ENCODE data around the gene NPC1. TPM values are rescaled to one million over a fixed set of nuclear protein-coding genes. Genes with fewer than 3 reads are reported as not detected.

NPC1 gene
- total RNA-seq, 1 experiment from 2014 or later = 37.9 TPM

Other genes with a start within 250 kb of the NPC1 start
- 25.9 and 26.1 TPM in 2 replicates for gene RIOK3, start 133.2 kb downstream of the NPC1 start, total RNA-seq (2014; rRNA removed; shearing (Covaris generic); ENCODE audit: low replicate concordance)
- gene RMC1, start 83.0 kb downstream of the NPC1 start, total RNA-seq (2014; rRNA removed; shearing (Covaris generic); ENCODE audit: low replicate concordance) = 10.8 and 31.7 TPM in 2 replicates
- gene ANKRD29, start 76.4 kb upstream of the NPC1 start, total RNA-seq (2014; rRNA removed; shearing (Covaris generic); ENCODE audit: low replicate concordance) = 0.17 and 0.71 TPM in 2 replicates
- 19.2 and 26.7 TPM in 2 replicates for gene LAMA3, start 102.9 kb upstream of the NPC1 start, total RNA-seq (2014; rRNA removed; shearing (Covaris generic); ENCODE audit: low replicate concordance)